OCI-LY3 (cell line): ENCODE measurements around the gene TBC1D4.

Source experiments
- CTCF ChIP-seq: fragments of 200-600, 300-600 bp; sonication (generic); IDR thresholded peaks from 2 replicates; pipeline ENCODE4 v1.5.1; 2014; ENCODE audit warnings: antibody characterized with exemption, low read length, low read depth
- EZH2phosphoT487 ChIP-seq: fragments of 200-600 bp; shearing (Covaris generic); IDR thresholded peaks from 2 replicates; pipeline ENCODE4 v1.6.1; 2018; ENCODE audit warnings: antibody characterized with exemption, mixed run types, low read depth

- TF ChIP-seq CTCF (no peak), EZH2phosphoT487 (no peak)
These were observed 96.9 kb downstream of the TBC1D4 start for GRCh38 chr13:75384879-75385707.
